Measurements from ENCODE around the gene OAS2.

OAS2 gene

DNA sequence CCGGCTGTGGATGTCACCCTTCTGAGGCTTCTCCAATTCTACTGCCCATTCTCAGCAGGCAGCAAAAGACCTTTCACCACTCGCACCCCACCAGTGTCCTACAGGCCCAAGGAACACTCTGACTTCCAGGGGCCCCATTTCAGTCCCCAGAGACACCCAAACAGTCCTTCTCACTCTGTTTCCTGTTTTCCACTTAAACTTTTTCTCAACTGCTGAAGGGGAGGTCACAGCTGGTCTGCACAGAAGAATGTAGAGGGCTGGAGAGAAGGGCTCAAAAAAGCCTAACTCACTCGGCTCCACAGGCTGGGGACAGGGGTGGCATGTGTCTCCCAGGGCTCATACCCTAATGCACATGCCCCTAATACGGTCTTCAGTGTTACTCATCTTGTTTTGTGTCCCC is 74.0 kb downstream of the OAS2 start:
- no peak overlapping the region for H2AFZ ChIP-seq (ENCODE audit: low read depth, low read length)
- H3K36me3 ChIP-seq (ENCODE audit: insufficient read depth, low read length) = no peaks in the 10 kb centered on the region
- H3K4me3 ChIP-seq (ENCODE audit: low read length) = no peak overlapping the region
- H3K27me3 ChIP-seq (ENCODE audit: insufficient read depth, low read length) = peaks cover 13% of the 10 kb centered on the region
- no peaks in the 10 kb centered on the region for H3K9me3 ChIP-seq (ENCODE audit: low read length)
- no peaks in the 10 kb centered on the region for H3K4me1 ChIP-seq (ENCODE audit: insufficient read depth, low read length)

DNA sequence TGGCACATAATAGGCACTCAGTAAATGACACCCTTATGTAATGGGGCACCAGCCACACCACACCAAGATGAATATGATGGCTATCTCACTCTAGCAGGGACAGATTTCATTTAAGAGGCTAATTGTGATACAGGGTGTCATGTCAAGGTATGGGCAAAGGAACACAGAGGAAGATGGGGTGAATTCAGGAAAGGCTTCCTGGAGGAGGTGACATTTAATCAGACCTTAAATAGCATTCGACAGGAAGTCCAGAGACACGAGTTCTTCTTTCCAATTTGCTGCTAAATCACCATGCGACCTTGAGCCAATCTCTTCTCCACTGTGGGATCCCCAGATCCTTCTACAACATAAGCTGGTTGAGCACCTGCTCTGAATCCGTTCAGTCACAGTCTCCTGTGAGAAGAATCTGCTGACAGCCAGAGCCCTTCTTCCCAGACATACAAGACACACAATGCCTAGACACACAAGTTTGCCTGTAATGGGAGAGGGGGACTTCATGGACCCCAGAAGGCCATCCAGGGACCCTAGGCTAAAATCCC is 76.7 kb downstream of the OAS2 start:
- H3K36me3 ChIP-seq (ENCODE audit: insufficient read depth, low read length) = no peaks in the 10 kb centered on the region
- H3K4me3 ChIP-seq (ENCODE audit: low read length) = no peak overlapping the region
- no peak overlapping the region for H2AFZ ChIP-seq (ENCODE audit: low read depth, low read length)
- H3K9me3 ChIP-seq (ENCODE audit: low read length) = no peaks in the 10 kb centered on the region
- no peaks in the 10 kb centered on the region for H3K4me1 ChIP-seq (ENCODE audit: insufficient read depth, low read length)
- peaks cover 13% of the 10 kb centered on the region for H3K27me3 ChIP-seq (ENCODE audit: insufficient read depth, low read length)

DNA sequence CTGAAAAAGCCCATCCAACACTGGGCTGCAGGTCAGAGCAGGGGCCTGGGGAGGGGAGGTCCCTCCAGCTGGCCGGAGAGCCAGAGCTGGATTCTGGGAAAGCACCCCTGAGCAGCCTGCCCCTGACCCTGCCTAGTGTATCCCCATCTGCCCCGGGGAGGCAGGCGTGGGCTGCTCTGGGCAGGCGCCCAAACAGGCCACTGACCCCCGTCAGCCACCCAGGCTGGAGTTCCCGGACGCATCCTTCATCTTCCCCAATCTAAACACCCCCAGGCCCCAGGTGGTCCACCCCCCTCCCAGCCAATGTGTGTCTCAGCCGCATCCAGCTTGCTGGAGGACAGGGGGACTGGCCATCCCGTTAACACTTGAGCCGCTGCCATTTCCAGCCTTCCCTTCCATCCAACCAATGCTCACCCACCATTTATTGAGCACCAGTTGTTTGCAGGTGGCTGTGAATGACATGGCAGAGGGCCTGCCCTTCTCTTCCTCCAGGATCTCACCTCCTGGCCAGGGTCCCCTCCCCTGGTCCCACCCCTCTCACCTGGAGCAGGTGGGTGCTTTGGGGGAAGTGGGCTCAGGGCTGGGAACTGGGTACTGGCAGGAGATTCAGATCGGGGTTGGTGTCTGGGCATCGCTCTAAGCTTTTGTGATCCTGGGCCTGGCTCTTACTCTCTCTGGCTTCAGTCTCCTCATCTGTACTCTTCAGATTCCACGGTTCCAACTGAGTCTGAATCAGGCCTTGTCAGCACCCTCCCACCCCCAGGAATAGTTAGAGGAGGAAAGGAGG is 77.5 kb downstream of the OAS2 start:
- peak overlapping the region; percentile 78 for H2AFZ ChIP-seq (ENCODE audit: low read depth, low read length)
- no peaks in the 10 kb centered on the region for H3K36me3 ChIP-seq (ENCODE audit: insufficient read depth, low read length)
- H3K4me3 ChIP-seq (ENCODE audit: low read length) = peak overlapping the region; percentile 43
- no peaks in the 10 kb centered on the region for H3K4me1 ChIP-seq (ENCODE audit: insufficient read depth, low read length)
- H3K27me3 ChIP-seq (ENCODE audit: insufficient read depth, low read length) = peaks cover 13% of the 10 kb centered on the region
- no peaks in the 10 kb centered on the region for H3K9me3 ChIP-seq (ENCODE audit: low read length)

DNA sequence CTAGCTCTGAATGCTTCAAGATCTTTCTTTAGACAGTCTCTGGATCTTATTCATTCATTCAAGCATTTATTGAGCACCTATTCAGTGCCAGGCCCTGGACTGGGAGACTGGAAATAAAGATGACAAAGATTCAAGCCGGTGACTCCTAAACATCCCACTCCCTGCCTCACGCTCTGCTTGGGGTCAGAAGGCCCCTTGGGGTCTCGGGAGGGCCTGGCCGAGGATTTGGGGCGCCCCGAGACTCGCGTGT is 78.0 kb downstream of the OAS2 start:
- H3K4me3 ChIP-seq (ENCODE audit: low read length) = peak overlapping the region; percentile 43
- no peaks in the 10 kb centered on the region for H3K9me3 ChIP-seq (ENCODE audit: low read length)
- no peaks in the 10 kb centered on the region for H3K4me1 ChIP-seq (ENCODE audit: insufficient read depth, low read length)
- no peaks in the 10 kb centered on the region for H3K36me3 ChIP-seq (ENCODE audit: insufficient read depth, low read length)
- H2AFZ ChIP-seq (ENCODE audit: low read depth, low read length) = peak overlapping the region; percentile 78
- H3K27me3 ChIP-seq (ENCODE audit: insufficient read depth, low read length) = peaks cover 13% of the 10 kb centered on the region

DNA sequence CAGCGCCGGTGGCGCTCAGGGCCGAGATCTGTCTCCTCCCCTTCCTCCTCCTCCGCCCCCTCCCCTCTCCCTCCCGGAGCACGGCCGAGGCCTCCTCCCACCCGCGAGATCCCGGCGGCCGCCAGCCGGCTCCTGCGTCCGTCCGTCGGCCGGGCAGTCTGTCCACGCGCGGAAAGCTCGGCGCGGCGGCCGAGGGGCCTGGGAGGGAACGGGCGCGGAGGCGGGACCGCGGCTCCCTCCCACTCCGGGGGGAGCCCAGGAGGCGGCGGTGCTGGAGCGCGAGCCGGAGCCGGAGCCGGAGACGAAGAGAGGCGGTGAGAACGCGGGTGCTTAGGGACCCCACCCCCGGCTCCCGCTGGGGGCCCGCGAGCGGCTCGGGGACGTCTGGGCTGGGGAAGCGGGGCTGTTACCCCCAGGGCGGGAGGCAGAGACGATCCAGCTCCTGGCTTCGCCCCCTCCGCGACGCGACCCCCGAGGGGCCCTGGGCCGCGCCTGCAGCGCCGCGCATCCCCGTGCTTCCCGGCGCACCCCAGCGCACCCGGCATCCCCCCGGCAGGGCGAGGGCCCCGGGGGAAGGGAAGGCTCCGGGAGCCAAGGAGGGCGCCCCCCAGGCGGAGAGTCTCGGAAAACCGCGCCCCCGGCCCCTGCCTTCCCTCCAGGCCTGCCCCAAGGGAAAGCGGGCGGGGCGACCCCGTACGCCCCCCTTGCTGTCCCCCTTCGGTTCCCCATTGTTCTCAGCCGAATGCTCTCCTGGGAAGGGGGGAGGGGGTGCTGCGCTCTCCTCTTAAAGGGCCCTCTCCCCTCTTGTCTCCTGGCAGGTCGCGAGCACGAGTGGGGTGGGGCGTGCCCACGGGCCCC is 78.5 kb downstream of the OAS2 start, which contains the start of gene DTX1:
DTX1 (plus strand) TSS at position 100 of the 858 bp plus-strand sequence. CDS start 1,463 bp downstream, outside the sequence.
- no peaks in the 10 kb centered on the region for H3K9me3 ChIP-seq (ENCODE audit: low read length)
- peak within 1 kb of the TSS; percentile 43 for H3K4me3 ChIP-seq (ENCODE audit: low read length)
- peak within 1 kb of the TSS; percentile 78 for H2AFZ ChIP-seq (ENCODE audit: low read depth, low read length)
- peaks cover 13% of the 10 kb centered on the region for H3K27me3 ChIP-seq (ENCODE audit: insufficient read depth, low read length)
- no peaks in the 10 kb centered on the region for H3K36me3 ChIP-seq (ENCODE audit: insufficient read depth, low read length)
- H3K4me1 ChIP-seq (ENCODE audit: insufficient read depth, low read length) = no peaks in the 10 kb centered on the region

DNA sequence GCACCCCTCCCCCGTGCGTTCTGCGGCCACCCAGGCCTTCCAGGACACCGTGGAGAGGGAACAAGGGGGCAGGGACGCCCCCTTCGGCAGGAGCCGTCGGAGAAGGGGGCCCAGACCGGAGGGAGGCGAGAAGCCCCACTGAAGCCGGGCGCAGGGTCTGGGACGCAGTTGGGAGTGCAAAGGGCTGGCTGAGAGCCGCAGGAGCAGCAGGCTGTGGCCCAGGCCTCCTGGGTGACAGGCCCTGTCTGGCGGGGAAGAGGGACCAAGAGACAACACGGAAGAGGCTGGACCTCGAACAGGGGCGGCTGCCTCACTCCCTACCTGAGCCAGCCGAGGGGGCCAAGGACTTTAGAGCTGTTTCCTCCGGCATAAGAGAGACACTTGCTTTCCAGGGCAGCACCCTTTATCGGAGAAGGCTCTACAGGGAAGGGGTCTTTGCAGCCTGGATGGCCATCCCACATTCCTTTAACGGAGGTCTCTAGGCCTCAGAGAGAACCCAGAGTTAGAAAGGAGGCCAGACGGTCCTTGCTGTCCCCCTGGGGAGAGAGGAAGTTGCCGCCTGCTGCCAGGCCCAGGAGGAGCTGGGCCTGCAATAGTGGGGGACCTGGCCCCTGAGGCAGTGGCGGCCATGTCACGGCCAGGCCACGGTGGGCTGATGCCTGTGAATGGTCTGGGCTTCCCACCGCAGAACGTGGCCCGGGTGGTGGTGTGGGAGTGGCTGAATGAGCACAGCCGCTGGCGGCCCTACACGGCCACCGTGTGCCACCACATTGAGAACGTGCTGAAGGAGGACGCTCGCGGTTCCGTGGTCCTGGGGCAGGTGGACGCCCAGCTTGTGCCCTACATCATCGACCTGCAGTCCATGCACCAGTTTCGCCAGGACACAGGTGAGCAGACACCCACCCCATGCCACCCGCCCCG is 79.5 kb downstream of the OAS2 start:
- no peaks in the 10 kb centered on the region for H3K36me3 ChIP-seq (ENCODE audit: insufficient read depth, low read length)
- peaks cover 8% of the 10 kb centered on the region for H3K27me3 ChIP-seq (ENCODE audit: insufficient read depth, low read length)
- H3K4me3 ChIP-seq (ENCODE audit: low read length) = peak overlapping the region; percentile 9

DNA sequence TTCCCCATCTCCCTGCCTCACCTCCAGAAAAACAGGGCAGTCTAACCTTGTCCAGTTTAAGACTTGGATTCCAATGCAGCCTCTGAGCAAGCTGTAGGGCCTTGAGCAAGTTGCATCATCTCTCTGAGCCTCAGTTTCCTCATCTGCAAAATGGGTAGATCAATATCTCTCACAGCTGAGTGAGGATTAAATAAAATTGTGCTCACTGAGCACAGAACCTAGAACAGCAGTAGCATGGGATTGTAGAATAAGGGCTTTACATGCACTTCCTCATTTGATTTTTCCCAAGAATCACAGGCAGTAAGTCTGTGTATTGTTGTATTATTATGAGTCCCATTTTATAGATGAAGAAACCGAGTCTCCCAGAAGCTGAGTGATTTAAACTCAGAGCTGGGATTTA is 80.2 kb downstream of the OAS2 start:
- H3K4me3 ChIP-seq (ENCODE audit: low read length) = no peak overlapping the region
- H3K4me1 ChIP-seq (ENCODE audit: insufficient read depth, low read length) = peaks cover 12% of the 10 kb centered on the region
- H3K27me3 ChIP-seq (ENCODE audit: insufficient read depth, low read length) = peaks cover 4% of the 10 kb centered on the region
- no peaks in the 10 kb centered on the region for H3K36me3 ChIP-seq (ENCODE audit: insufficient read depth, low read length)
- no peak overlapping the region for H2AFZ ChIP-seq (ENCODE audit: low read depth, low read length)
- no peaks in the 10 kb centered on the region for H3K9me3 ChIP-seq (ENCODE audit: low read length)

More for the DNA sequence above, 79.5 kb downstream of the OAS2 start:
- Histone ChIP-seq H2AFZ (ENCODE audit: low read depth, low read length) (no peak overlapping the region), H3K9me3 (ENCODE audit: low read length) (no peaks in the 10 kb centered on the region), H3K4me1 (ENCODE audit: insufficient read depth, low read length) (peaks cover 9% of the 10 kb centered on the region)

DNA sequence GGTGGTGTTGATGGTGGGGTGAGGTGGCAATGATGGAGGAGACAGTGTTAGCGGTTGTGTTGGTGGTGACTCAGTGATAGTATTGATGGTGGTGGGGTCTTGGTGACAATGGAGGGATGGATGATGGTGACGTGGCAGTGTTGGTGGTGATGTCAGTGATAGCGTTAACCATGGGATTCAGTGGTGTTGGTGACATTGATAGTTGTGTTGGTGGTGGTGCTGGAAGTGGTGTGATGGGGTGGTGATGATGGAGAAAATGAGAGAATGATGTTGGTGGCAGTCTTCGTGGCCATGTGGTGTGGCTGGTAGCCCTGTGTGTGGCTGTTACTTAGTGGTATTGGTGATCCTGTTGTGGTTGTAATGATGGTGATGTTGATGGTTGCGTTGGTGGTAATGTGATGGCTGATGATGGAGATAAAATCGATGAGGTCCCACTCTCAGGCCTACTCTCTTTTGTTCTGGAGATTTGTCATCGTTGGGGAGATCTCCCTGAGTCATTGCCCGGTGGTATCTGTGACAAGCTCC is 80.8 kb downstream of the OAS2 start:
- Histone ChIP-seq H2AFZ (ENCODE audit: low read depth, low read length) (no peak overlapping the region), H3K4me1 (ENCODE audit: insufficient read depth, low read length) (peaks cover 12% of the 10 kb centered on the region), H3K27me3 (ENCODE audit: insufficient read depth, low read length) (peaks cover 4% of the 10 kb centered on the region), H3K4me3 (ENCODE audit: low read length) (no peak overlapping the region), H3K36me3 (ENCODE audit: insufficient read depth, low read length) (no peaks in the 10 kb centered on the region), H3K9me3 (ENCODE audit: low read length) (no peaks in the 10 kb centered on the region)

DNA sequence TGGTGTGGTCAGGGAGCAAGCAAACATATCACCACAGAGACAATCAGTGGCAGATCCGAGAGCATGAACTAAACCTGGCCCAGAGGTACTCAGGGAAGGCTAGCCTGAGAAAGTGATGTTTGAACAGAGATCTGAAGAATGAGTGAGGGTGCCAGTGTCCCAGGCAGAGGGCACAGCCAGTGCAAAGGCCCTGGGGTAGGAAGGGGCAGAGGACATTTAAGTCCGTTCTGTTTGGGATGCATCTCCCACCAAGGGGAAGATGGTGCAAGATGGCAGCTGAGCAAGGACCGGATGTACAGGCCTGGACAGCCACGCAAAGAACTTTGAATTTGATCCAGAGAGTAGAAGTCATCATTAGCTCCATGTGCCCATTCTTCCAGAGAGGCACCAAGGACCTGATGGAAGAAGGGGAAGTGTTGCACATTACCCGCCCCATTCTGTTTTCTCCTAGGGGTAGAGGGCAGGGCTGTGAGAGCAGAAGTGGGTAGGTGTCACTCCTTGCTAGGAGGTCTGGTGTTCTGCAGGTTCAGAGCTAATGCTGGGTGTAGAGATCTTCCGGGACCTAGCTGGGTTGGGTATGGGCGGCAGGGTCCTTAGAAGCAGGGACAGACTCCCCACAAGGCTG is 82.1 kb downstream of the OAS2 start:
- H3K4me1 ChIP-seq (ENCODE audit: insufficient read depth, low read length) = peaks cover 12% of the 10 kb centered on the region
- H3K27me3 ChIP-seq (ENCODE audit: insufficient read depth, low read length) = no peaks in the 10 kb centered on the region
- H3K36me3 ChIP-seq (ENCODE audit: insufficient read depth, low read length) = no peaks in the 10 kb centered on the region
- no peak overlapping the region for H3K4me3 ChIP-seq (ENCODE audit: low read length)
- no peaks in the 10 kb centered on the region for H3K9me3 ChIP-seq (ENCODE audit: low read length)
- no peak overlapping the region for H2AFZ ChIP-seq (ENCODE audit: low read depth, low read length)

DNA sequence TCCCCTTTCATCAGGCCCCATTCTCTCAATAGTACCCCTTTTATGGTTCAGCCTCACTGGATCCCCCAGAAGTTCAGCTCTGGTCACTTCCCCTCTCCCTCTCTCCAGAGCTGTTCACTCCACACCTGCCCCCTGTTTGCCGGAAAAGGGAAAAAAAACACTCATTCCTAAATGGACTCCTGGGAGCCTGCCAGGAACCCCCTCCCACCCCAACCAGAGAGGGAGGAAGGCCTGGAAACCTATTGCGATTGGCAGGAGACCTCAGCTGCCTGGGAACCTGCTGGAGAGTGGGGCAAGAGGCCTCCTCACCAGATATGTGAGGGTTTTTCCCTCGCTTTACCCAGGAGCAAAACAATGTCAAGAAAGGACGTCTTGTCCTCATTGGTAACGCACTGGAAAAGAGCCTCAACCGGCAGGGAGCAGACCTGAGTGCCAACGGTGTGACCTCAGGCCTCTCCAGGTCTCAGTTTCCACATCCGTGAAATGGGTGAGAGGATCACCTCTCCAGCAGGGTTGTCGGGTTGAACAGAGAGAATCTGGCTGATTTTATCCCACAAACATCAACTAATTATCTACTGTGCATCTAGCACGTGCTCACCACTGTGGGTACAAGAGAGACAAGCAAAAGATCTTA is 82.9 kb downstream of the OAS2 start:
- H3K4me3 ChIP-seq (ENCODE audit: low read length) = no peak overlapping the region
- H2AFZ ChIP-seq (ENCODE audit: low read depth, low read length) = no peak overlapping the region
- H3K36me3 ChIP-seq (ENCODE audit: insufficient read depth, low read length) = no peaks in the 10 kb centered on the region
- peaks cover 12% of the 10 kb centered on the region for H3K4me1 ChIP-seq (ENCODE audit: insufficient read depth, low read length)
- H3K9me3 ChIP-seq (ENCODE audit: low read length) = no peaks in the 10 kb centered on the region
- H3K27me3 ChIP-seq (ENCODE audit: insufficient read depth, low read length) = no peaks in the 10 kb centered on the region

Measured in neuron (in vitro differentiated cells).